Measurements from ENCODE around the gene NFIA.

The NFIA gene

DNA sequence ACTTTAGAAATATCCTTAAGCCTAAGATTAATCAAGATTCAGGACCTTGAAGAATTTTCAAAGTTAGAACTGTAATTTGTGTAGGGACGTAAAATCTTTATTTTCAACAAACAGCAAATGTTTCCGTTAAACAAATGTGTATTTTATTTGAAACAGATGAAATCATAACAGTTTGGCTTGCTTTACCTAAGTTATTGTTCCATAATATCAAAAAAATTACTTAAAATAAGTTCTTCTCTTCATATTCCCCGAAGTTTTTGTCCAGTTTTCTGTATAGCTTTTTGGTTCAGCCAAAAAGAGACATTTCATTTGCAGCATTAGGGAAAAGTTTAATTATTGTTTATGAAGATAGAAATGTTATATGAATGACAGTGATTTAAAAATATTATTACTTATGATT, 100.1 kb downstream of the NFIA start:
- no peak for DNase-seq (ENCODE audit: low read depth in 2 of 2)

DNA sequence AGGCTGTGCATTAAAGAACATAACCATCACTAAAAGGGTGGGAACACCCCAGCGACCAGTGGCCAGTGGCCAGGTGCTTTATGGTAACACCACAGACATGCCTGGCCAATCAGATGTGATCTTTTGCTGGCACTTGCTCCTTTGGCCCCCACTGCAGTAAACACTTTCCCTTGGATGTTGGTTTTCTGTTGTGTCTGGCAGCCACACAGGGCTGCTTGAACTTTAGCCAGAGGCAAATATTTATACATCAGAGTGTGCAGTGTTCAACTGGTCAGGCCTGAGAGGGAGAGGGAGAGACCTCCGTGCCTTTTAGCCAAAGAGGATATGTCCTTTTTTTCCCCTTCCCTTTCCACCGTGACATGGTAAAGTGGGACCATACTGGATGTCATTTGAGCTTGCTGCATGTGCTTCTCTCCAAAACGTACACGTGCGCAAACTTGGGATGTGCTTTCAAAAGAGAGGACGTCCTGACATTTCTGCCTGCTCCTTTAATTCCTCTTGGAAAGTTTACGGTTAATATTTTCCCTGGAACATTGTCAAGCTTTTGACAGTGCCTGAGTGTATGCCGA, 101.2 kb downstream of the NFIA start:
- DNase-seq (ENCODE audit: low read depth in 2 of 2): no peak

DNA sequence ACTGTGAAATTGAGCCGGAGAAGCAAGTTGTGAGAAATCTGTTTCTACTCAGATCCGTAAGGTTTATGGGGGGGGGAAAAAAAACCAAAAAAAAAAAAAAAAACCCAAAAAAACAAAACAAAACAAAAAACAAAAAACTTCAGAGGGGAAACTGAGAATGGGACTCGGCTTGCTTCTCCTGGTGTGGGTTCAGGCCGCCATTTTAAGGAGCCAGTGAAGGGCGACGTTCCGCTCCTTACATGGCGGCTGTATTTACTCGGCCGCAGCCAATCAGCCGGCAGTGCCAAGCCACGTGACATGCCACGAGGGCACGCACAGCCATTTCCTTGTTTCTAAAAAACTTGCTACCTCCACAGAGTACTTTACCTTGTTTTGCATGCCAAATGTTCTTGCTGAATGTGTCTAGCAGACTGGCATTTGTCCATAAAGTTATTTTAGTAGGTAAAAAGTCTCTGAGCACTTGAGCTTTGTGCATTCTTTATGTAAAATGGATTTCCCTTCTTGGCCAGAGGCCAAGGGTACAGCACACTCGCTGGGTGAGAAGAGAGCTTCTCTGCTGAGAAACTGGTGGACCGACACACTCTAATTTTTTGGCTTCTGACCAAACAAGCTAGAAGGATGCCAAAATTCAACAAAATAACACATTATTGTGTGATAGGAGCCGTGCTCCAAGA, 101.8 kb downstream of the NFIA start:
- no peak for DNase-seq (ENCODE audit: low read depth in 2 of 2)

DNA sequence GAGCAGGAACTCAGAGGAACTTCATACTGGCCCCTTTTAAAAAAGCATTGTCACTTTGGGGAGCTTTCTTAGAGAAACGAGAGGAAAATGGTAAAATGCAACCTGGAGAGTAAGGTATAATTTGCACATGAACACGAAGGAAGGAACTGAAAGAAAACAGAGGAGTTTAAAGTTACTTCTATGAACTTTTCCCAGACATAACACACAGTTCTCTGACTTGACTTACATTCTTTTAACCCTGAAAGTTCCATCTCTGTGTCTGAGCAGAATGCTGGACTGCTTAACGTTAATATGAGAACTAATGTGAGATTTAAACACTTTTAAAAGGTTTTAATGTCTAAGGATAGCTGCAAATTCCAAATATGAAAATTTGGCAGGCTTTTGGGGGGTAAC, 102.3 kb downstream of the NFIA start:
- DNase-seq (ENCODE audit: low read depth in 2 of 2): no peak

- no peak for DNase-seq (ENCODE audit: low read depth in 2 of 2)
These were observed 104.4 kb downstream of the NFIA start for GRCh38 chr1:61186753-61187152.

- no peak for DNase-seq (ENCODE audit: low read depth in 2 of 2)
These were observed 105.2 kb downstream of the NFIA start for GRCh38 chr1:61187352-61188086.

GRCh38 chr1:61190153-61190552, 107.8 kb downstream of the NFIA start:
- DNase-seq (ENCODE audit: low read depth in 2 of 2): no peak

DNA sequence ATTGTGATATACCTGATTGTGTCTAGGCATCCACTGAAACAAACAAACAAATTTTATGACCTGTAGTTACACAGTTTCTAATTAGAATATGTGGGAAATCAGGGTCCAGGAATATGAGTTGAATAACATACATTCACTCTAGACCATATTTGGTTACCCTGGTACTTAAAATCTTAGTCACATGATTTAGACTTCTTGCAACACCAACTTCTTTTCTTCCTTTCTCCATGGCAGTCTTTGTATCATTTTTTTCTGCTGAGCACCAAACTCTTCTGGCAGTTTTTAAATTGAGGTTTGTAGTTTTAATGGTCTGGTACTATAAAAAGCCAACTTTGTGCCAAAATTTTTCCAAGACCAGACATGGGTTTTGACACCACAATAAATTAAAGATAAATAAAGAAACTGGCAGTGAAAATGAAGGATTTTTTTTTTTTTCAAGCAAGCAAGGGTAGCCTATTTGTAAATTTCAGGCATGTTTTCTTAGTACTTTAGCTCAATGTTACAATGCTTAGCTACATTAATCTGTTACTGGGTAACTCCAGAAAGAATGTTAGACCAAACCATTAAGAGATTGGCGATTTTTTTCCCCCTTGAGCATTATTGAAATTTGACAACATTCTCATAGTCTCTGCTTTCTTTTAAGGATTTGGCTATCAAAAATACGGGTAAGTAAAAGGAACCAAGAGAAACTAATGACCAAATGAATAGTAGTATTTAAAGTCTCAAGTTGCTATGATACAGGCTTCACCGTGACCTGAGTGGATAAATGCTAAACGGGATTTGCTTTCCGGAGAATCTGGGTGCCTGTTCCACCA, 108.5 kb downstream of the NFIA start:
- DNase-seq (ENCODE audit: low read depth in 2 of 2): no peak

- no peak for DNase-seq (ENCODE audit: low read depth in 2 of 2)
These were observed 109.0 kb downstream of the NFIA start for GRCh38 chr1:61191433-61191720.

DNA sequence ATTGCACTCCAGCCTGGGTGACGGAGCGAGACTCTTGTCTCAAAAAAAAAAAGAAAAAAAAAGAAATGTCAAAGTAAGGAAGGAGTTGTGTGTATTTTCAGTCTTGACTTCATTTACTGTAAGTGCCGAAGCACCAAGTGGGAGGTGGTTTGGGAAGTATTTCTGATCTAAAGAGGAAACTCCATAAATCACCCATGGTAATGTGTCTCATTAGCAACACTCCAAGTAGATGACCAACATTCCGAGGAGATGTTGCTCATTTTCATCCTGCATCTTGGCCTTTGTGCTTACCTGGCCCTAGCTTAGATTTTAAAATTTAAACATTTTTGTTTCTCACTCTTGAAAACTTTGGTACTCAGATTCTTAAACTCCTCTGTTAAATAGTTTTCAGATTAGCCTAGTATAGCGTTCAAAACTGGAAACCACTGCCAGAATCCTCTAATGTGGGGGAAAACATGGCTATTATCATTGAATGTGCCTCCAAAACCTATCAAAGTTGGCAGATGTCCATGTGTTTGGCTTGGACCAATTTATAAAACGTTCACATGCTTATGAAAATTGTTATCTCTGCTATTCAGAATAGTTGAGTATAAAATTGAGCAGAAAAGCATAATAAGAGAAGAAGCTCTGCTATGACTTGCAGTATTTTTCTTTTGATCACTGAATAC, 110.4 kb downstream of the NFIA start:
- no peak for DNase-seq (ENCODE audit: low read depth in 2 of 2)

GRCh38 chr1:61193808-61194207, 111.4 kb downstream of the NFIA start:
- no peak for DNase-seq (ENCODE audit: low read depth in 2 of 2)

- DNase-seq (ENCODE audit: low read depth in 2 of 2): no peak
These were observed 116.2 kb downstream of the NFIA start for GRCh38 chr1:61198554-61198953.

GRCh38 chr1:61201035-61201434, 118.7 kb downstream of the NFIA start:
- no peak for DNase-seq (ENCODE audit: low read depth in 2 of 2)

- DNase-seq (ENCODE audit: low read depth in 2 of 2): no peak
These were observed 120.7 kb downstream of the NFIA start for GRCh38 chr1:61202854-61203598.

DNA sequence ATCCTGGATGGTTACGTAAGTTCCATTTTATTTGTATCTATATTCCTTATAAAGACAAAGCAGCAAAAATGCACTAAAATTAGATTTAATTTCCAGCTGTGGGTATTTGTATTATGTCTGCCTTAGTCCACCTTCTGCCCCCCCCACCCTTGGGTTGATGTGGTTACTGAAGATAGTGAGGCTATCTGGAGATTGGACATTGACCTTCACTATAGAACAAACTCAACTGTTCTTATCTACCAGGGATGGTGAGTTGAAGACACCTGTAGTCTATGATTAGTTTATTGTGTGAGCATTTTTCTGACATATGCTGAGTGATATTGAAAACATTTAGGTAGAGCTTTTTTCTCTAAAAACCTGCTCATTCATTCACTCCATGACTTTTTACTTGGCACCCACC, 122.2 kb downstream of the NFIA start:
- no peak for DNase-seq (ENCODE audit: low read depth in 2 of 2)

GRCh38 chr1:61207416-61207815, 125.1 kb downstream of the NFIA start:
- no peak for DNase-seq (ENCODE audit: low read depth in 2 of 2)

DNA sequence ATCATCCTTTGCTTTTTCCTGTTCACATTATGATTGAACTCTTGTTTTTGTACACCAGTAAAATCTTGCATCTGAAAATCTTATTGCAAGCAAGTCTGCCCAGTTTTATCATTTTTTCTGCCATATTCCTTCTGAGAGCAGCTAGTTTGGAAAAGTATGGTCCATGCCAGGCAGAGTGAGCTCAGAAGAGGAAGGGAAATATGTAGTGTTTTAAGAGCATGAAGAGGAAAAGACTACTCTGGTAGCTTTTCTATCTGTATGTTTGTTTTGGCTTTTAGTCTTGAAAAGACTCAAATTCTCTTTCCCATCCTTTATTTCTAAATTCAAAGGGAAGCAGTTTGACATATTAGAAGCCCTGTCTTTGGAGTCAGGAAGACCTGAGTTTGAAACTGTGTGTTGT, 125.8 kb downstream of the NFIA start:
- DNase-seq (ENCODE audit: low read depth in 2 of 2): no peak

DNA sequence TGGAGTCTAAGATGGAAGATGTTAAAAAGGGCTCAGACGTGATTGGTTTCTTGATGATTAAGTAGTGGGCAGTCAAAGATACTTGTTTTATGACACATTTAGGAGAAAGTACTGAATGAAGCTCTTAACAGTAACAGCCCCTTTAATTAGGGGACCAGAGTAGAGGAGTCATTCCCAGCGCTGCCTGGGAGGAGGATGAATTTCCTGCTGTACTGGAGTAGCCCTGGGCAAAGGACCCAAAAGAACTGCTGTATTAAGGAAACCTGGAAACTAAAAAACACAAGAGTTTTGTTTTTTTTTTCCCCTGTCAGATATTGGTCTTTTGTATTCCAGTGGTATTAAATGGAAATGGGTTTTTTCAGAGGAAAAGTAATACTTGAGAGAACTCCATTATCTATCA, 126.5 kb downstream of the NFIA start:
- no peak for DNase-seq (ENCODE audit: low read depth in 2 of 2)

DNA sequence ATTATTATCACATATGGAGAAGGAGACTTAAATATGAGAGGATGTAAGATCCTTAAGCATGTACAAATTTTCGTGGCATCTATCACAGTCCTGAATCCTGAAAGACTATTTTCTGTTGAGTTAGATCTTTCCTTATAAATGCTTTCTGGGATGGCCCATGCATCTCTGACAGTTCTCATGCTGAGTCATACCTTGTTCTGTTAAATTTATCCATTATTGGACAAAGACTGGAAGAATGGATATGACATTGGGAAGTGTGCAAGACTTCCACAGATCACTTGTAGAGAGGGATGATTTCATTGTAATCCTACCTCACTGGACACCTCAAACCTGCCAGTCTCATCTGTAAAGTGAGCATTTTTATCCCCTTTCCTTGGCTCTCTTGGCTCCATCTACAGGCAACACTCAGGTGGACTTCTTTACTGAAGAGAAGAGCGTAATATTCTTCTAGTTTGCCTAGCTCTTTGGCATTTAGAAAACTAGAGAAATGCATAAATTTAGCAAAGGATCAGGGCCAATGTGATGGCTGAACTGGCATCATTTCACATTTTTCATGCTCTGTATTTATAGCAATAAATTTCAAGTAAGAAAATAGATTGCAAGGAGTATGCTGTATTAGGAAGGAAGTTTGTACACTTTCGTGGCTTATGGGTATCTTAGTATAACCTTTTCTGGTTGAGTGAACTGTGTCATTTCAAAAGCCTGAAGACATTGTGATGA, 128.2 kb downstream of the NFIA start:
- DNase-seq (ENCODE audit: low read depth in 2 of 2): no peak

- no peak for DNase-seq (ENCODE audit: low read depth in 2 of 2)
These were observed 131.1 kb downstream of the NFIA start for GRCh38 chr1:61213245-61214011.
